CD14-positive monocyte (primary cell): ENCODE measurements around the gene CCDC33. TPM values are rescaled to one million over a fixed set of nuclear protein-coding genes. Genes with fewer than 3 reads are reported as not detected.

Source experiments
- DNase-seq, 3 donors: peaks; one replicate each; pipeline ENCODE4 v3.0.0-alpha.2; 2011 to 2022
- H2AFZ ChIP-seq: 2 replicates; pipeline ENCODE4 v1.6.0; 2012; ENCODE audit warnings: mild to moderate bottlenecking, low read depth, low read length, inconsistent platforms; ENCODE audit not compliant: insufficient read depth, poor library complexity, severe bottlenecking
- H3K27ac ChIP-seq, 2 donors: 1 replicate in 1 of 2; 2 replicates in 1 of 2; pipeline ENCODE4 v1.5.1; 2012 to 2013; ENCODE audit warnings: low read length in 2 of 2, control low read depth in 1 of 2, inconsistent platforms in 1 of 2, low read depth in 1 of 2, mild to moderate bottlenecking in 1 of 2
- H3K27me3 ChIP-seq, 2 donors: one replicate each; pipeline versions ENCODE4 v1.6.0 to v1.6.1; 2011 to 2013; ENCODE audit warnings: low read length in 2 of 2; ENCODE audit not compliant: control insufficient read depth in 2 of 2, insufficient read depth in 2 of 2
- H3K36me3 ChIP-seq, 2 donors: replicated peaks in 1 of 2; 1 replicate in 1 of 2; 2 replicates in 1 of 2; pipeline versions ENCODE4 v1.5.1 to v1.6.1; 2012 to 2013; ENCODE audit warnings: low read length in 2 of 2, control low read depth in 1 of 2, inconsistent platforms in 1 of 2, mild to moderate bottlenecking in 1 of 2; ENCODE audit not compliant: insufficient read depth in 2 of 2, control insufficient read depth in 1 of 2
- H3K4me1 ChIP-seq, 2 donors: 1 replicate in 1 of 2; 2 replicates in 1 of 2; pipeline versions ENCODE4 v1.5.1 to v1.6.1; 2012 to 2013; ENCODE audit warnings: low read length in 2 of 2, control low read depth in 1 of 2, inconsistent platforms in 1 of 2, mild to moderate bottlenecking in 1 of 2, moderate library complexity in 1 of 2; ENCODE audit not compliant: insufficient read depth in 2 of 2, control insufficient read depth in 1 of 2
- H3K4me2 ChIP-seq: replicated peaks from 2 replicates; pipeline ENCODE3; 2012; ENCODE audit warnings: low read length, moderate library complexity, mild to moderate bottlenecking; ENCODE audit not compliant: poor library complexity, severe bottlenecking; ENCODE audit errors: extremely low read depth
- H3K4me3 ChIP-seq, 3 experiments: fragments of 200-600 bp in 1 of 3; sonication (generic) in 1 of 3; replicated peaks in 1 of 3; 1 replicate in 2 of 3; 2 replicates in 1 of 3; pipeline ENCODE4 v1.5.1; 2011 to 2013; ENCODE audit warnings: low read length in 3 of 3, mild to moderate bottlenecking in 3 of 3, control low read depth in 2 of 3, low read depth in 2 of 3, inconsistent platforms in 1 of 3, moderate library complexity in 1 of 3
- H3K79me2 ChIP-seq: 2 replicates; pipeline ENCODE4 v1.6.0; 2012; ENCODE audit warnings: mild to moderate bottlenecking, control low read depth, inconsistent platforms, low read length, moderate library complexity; ENCODE audit not compliant: insufficient read depth
- H3K9ac ChIP-seq: 2 replicates; pipeline ENCODE4 v1.6.0; 2017; ENCODE audit warnings: low read length, mild to moderate bottlenecking; ENCODE audit not compliant: insufficient read depth, poor library complexity, severe bottlenecking
- H3K9me3 ChIP-seq, 2 donors: replicated peaks in 1 of 2; 1 replicate in 1 of 2; 2 replicates in 1 of 2; pipeline versions ENCODE4 v1.5.1 to v1.6.1; 2012 to 2013; ENCODE audit warnings: low read length in 2 of 2, control low read depth in 1 of 2; ENCODE audit not compliant: control insufficient read depth in 1 of 2, insufficient read depth in 1 of 2
- H4K20me1 ChIP-seq: 2 replicates; pipeline ENCODE4 v1.6.0; 2012; ENCODE audit warnings: mild to moderate bottlenecking, low read length, control low read depth, moderate library complexity; ENCODE audit not compliant: insufficient read depth
- H3K27ac Mint-ChIP-seq, 7 donors: one replicate each; pipeline ENCODE4 v1.8.0; 2020; ENCODE audit warnings: mild to moderate bottlenecking in 7 of 7, mixed read lengths in 7 of 7, moderate library complexity in 6 of 7, inconsistent platforms in 2 of 7
- H3K27me3 Mint-ChIP-seq, 3 donors: one replicate each; pipeline ENCODE4 v1.8.0; 2021 to 2022; ENCODE audit warnings: low read depth in 3 of 3, mild to moderate bottlenecking in 3 of 3, mixed read lengths in 3 of 3, moderate library complexity in 3 of 3, inconsistent platforms in 1 of 3
- H3K36me3 Mint-ChIP-seq, 2 donors: one replicate each; pipeline ENCODE4 v1.8.0; 2020; ENCODE audit warnings: mixed read lengths in 2 of 2, inconsistent platforms in 1 of 2, mild to moderate bottlenecking in 1 of 2
- H3K4me1 Mint-ChIP-seq: one replicate; pipeline ENCODE4 v1.8.0; 2020; ENCODE audit warnings: mild to moderate bottlenecking, mixed read lengths
- H3K4me3 Mint-ChIP-seq, 2 donors: one replicate each; pipeline ENCODE4 v1.8.0; 2020; ENCODE audit warnings: mild to moderate bottlenecking in 2 of 2, mixed read lengths in 2 of 2, moderate library complexity in 1 of 2
- H3K9me3 Mint-ChIP-seq, 7 donors: one replicate each; pipeline ENCODE4 v1.8.0; 2020 to 2022; ENCODE audit warnings: mixed read lengths in 7 of 7, mild to moderate bottlenecking in 6 of 7, moderate library complexity in 6 of 7, inconsistent platforms in 2 of 7
- WGBS: methylation state at CpG from one replicate; pipeline ENCODE4 v1.1.5; 2013; ENCODE audit warnings: missing lambda C conversion rate; ENCODE audit not compliant: insufficient coverage; 5-methylcytosine and 5-hydroxymethylcytosine counted together
- intact Hi-C, 2 donors: fragments of 100-400 bp; cut with micrococcal nuclease; formaldehyde crosslinking; loops; one replicate each; pipeline versions ENCODE4 v1.15.0 to v1.15.1; 2023
- polyA plus RNA-seq, 3 donors: library from polyadenylated mRNA; depleted of rRNA in 1 of 3; unstranded in 2 of 3; stranded (reverse) in 1 of 3; fragments of 300-500 nt in 2 of 3; fragments of >200 nt in 1 of 3; fragmentation: Illumina TruSeq in 2 of 3; gene quantifications; 1 replicate in 2 of 3; 2 replicates in 1 of 3; pipeline ENCODE4 v1.2.3, GENCODE V29; 2012 to 2021
- TF ChIP-seq, protein P1 (sequence below): fragments of 200-600 bp; IDR thresholded peaks from one replicate; pipeline ENCODE4 v1.8.0; 2022; ENCODE audit warnings: antibody characterized with exemption, mild to moderate bottlenecking

The CCDC33 gene
- polyA plus RNA-seq, 3 donors = not detected

GRCh38 chr15:74220475-74221248 lies 15.5 kb upstream of the CCDC33 start:
- TF ChIP-seq, protein P1, sequence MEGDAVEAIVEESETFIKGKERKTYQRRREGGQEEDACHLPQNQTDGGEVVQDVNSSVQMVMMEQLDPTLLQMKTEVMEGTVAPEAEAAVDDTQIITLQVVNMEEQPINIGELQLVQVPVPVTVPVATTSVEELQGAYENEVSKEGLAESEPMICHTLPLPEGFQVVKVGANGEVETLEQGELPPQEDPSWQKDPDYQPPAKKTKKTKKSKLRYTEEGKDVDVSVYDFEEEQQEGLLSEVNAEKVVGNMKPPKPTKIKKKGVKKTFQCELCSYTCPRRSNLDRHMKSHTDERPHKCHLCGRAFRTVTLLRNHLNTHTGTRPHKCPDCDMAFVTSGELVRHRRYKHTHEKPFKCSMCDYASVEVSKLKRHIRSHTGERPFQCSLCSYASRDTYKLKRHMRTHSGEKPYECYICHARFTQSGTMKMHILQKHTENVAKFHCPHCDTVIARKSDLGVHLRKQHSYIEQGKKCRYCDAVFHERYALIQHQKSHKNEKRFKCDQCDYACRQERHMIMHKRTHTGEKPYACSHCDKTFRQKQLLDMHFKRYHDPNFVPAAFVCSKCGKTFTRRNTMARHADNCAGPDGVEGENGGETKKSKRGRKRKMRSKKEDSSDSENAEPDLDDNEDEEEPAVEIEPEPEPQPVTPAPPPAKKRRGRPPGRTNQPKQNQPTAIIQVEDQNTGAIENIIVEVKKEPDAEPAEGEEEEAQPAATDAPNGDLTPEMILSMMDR = no peak
- H3K4me3 ChIP-seq = no peak overlapping the region
- WGBS = 73% methylated on average over 4 of the region's 11 CpGs
- H3K79me2 ChIP-seq = no peaks in the 10 kb centered on the region
- no peak overlapping the region for H3K4me2 ChIP-seq
- no peak overlapping the region for H3K4me3 Mint-ChIP-seq
- H3K36me3 ChIP-seq = no peaks in the 10 kb centered on the region
- H3K27me3 ChIP-seq = peaks cover 2 to 16% of the 10 kb centered on the region in 2 donors
- no peak overlapping the region for H3K9ac ChIP-seq
- no peaks in the 10 kb centered on the region for H3K4me1 ChIP-seq
- H3K9me3 Mint-ChIP-seq = no peaks in the 10 kb centered on the region
- H4K20me1 ChIP-seq = no peaks in the 10 kb centered on the region
- H3K27ac ChIP-seq = no peak overlapping the region
- H3K36me3 Mint-ChIP-seq = no peaks in the 10 kb centered on the region
- H3K4me1 Mint-ChIP-seq = no peaks in the 10 kb centered on the region
- H2AFZ ChIP-seq = no peak overlapping the region
- intact Hi-C loops = no loop called here
- H3K27ac Mint-ChIP-seq = no peak overlapping the region
- no peaks in the 10 kb centered on the region for H3K9me3 ChIP-seq
- no peak for DNase-seq
- H3K27me3 Mint-ChIP-seq = peaks cover 24 to 45% (median 36%) of the 10 kb centered on the region in 3 donors

- Histone ChIP-seq H3K36me3 (no peaks in the 10 kb centered on the region), H3K4me3 (no peak overlapping the region), H3K4me1 (no peaks in the 10 kb centered on the region), H2AFZ (no peak overlapping the region), H4K20me1 (no peaks in the 10 kb centered on the region), H3K9ac (no peak overlapping the region), H3K79me2 (no peaks in the 10 kb centered on the region), H3K27ac (no peak overlapping the region), H3K9me3 (no peaks in the 10 kb centered on the region), H3K4me2 (no peak overlapping the region), H3K27me3 (peaks cover 2 to 16% of the 10 kb centered on the region in 2 donors)
- Mint-ChIP-seq H3K4me3 (no peak overlapping the region), H3K27me3 (peaks cover 24 to 48% (median 37%) of the 10 kb centered on the region in 3 donors), H3K9me3 (no peaks in the 10 kb centered on the region), H3K27ac (no peak overlapping the region), H3K4me1 (no peaks in the 10 kb centered on the region), H3K36me3 (no peaks in the 10 kb centered on the region)
- intact Hi-C loops = no loop called here
- DNase-seq = no peak
- TF ChIP-seq, protein P1 = no peak
- 74% methylated on average over 4 of the region's 12 CpGs for WGBS
Measured at GRCh38 chr15:74221399-74222239, 14.5 kb upstream of the CCDC33 start.
